Cardiac fibroblast (primary cell): Measurements from ENCODE around the gene FBXW11.

Experiments
- DNase-seq, 2 donors: peaks; one replicate each; pipeline versions ENCODE4 v3.0.0 to v3.0.0-alpha.2; 2010; ENCODE audit warnings: low read depth in 2 of 2
- H3K4me3 ChIP-seq, 2 donors: replicated peaks in 1 of 2; 1 replicate in 1 of 2; 2 replicates in 1 of 2; pipeline ENCODE4 v1.5.1; 2011; ENCODE audit warnings: low read depth in 2 of 2, low read length in 2 of 2, mild to moderate bottlenecking in 2 of 2, moderate library complexity in 1 of 2
- CTCF ChIP-seq: IDR thresholded peaks from one replicate; pipeline ENCODE4 v1.5.1; 2011; ENCODE audit warnings: low read depth, mild to moderate bottlenecking, low read length, inconsistent platforms

Gene FBXW11

GRCh38 chr5:172005708-172006320 is 624 bp downstream of the FBXW11 start:
- peak; percentile 20 to 29 for DNase-seq
- no peak for TF ChIP-seq CTCF
- H3K4me3 ChIP-seq: peak overlapping the region; percentile 73 to 91

GRCh38 chr5:172004824-172005237 is 1.6 kb downstream of the FBXW11 start:
- H3K4me3 ChIP-seq: peak overlapping the region; percentile 73 to 91
- peak; percentile 11 to 29 for DNase-seq
- TF ChIP-seq CTCF: no peak

- H3K4me3 ChIP-seq: no peak overlapping the region
- TF ChIP-seq CTCF: no peak
- DNase-seq: peak in 1 of 2 donors; percentile 45
Observed at GRCh38 chr5:172003746-172004145, 2.7 kb downstream of the FBXW11 start.

- H3K4me3 ChIP-seq: no peak overlapping the region
- DNase-seq: no peak
- no peak for TF ChIP-seq CTCF
Observed at GRCh38 chr5:172002840-172003512, 3.5 kb downstream of the FBXW11 start.

- peak; percentile 31 to 36 for DNase-seq
- peak; percentile 48 for TF ChIP-seq CTCF
- H3K4me3 ChIP-seq: no peak overlapping the region
Observed at GRCh38 chr5:172002310-172002709, 4.1 kb downstream of the FBXW11 start.

- no peak overlapping the region for H3K4me3 ChIP-seq
- TF ChIP-seq CTCF: no peak
- DNase-seq: no peak
Observed at GRCh38 chr5:171999877-172000276, 6.6 kb downstream of the FBXW11 start.
